Activated CD8-positive, alpha-beta memory T cell treated with anti-CD3 and anti-CD28 coated beads, Interleukin-2, amount 10 ng/mL, durations not matched to agents 7 days and 5 days (primary cell): Measurements from ENCODE around the gene AKT3. TPM values are rescaled to one million over a fixed set of nuclear protein-coding genes. Genes with fewer than 3 reads are reported as not detected.

Source experiments
- total RNA-seq, 2 experiments: library from RNA; stranded (reverse); gene quantifications; one replicate each; pipeline ENCODE4 v1.2.3, GENCODE V29; 2021

The AKT3 gene
- total RNA-seq, 2 experiments from 2014 or later = 40.8 to 42.6 TPM

Other genes with a start within 250 kb of the AKT3 start
- 1 to 10 TPM; 6.3 TPM for gene ZBTB18, start 201.0 kb upstream of the AKT3 start, total RNA-seq